NOMO-1 treated with dmso at 0.1 percent for 144 hours (cell line): ENCODE data around the gene NTRK3.
"Not testable (repeated sequence)": the region's sequence is repeated elsewhere in the genome, so short reads cannot be mapped to it uniquely, and the experiment has no call there.

ENCODE experiments used
- DNase-seq: peaks from one replicate; lab custom pipeline; 2025; ENCODE audit not compliant: unreplicated experiment; lab: John Stamatoyannopoulos, UW

Gene NTRK3

DNA sequence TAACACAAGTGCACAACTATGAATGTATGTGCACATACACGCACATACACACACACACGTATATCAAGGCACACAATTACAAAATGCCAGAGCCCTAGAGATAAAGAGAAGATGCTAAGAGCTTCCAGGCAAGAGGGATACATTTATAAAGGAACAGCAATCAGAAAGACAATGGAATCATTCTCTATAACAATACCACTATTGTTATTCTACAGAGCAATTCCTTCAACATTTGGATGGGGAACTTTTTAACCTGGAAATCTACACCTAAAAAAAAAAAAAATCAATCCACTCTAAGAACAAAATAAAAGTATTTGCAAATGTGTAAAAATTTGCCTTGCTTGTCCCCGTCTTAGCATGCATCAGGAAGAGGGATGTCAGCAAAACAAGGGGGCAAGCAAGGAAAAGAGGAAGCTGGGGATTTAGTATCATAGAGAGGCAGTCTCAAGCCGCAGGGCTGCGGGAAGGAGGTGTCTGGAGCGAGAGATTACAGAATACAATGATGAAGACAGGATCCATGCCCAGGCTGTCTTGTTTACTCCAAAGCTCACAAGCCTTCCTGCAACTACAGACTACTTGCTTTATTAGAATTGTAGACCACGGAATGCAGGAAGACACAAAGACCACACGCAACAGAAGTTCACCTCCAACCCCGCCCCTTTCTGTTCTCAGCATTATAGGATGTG is 220.2 kb downstream of the NTRK3 start:
- peak; percentile 27 for DNase-seq

DNA sequence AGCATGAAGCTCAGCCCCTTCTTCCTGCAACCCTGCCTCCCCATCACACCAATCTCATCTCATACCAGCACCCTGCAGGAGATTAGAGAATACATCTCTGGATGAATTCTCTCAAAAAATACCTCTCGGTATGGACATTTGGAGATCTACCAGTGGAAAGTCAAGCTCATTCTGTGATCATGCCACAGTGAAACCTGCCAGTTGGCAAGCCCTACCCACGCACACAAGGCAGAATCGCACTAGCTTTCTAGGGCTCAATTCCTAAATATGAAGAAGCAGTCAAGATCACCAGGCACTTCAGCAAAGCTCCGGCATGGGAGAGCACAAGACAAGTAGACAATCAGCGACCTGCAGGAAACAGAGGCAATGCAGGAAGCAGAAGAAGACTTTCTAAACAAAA is 221.2 kb downstream of the NTRK3 start:
- DNase-seq: no peak

DNA sequence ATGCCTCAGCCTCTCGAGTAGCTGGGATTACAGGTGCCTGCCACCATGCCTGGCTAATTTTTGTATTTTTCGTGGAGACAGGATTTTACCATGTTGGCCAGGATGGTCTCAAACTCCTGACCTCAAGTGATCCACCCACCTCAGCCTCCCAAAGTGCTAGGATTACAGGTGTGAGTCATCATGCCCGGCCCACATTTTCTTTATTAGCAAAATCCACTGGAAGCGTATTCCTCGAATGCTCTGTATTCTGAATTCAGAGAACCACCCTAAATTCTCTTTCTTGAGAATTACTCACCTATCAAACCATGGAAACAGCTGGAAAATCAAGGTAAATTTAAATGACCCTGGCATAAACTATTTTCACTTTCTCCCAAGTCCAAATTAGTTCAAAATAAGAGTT is 223.1 kb downstream of the NTRK3 start:
- DNase-seq: not testable (repeated sequence)

DNA sequence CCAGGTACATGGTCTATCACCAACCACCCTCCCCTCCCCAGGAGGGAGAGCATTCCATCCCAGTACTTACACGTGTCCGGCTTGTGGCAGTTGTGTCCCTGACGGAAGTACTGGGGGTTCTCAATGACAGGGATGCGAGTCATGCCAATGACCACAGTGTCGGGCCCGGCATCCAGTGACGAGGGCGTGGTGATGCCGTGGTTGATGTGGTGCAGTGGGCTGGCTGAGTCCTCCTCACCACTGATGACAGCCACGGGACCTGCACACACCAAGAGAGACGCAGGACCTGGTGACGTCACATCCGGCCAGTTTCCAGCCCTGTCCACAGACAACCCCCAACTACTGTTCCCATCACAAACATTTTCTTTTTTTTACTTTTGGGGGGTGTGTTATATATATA is 223.8 kb downstream of the NTRK3 start:
- DNase-seq: no peak

- DNase-seq: no peak
Observed at GRCh38 chr15:88031461-88031860, 225.1 kb downstream of the NTRK3 start.

GRCh38 chr15:88029696-88030095 is 226.8 kb downstream of the NTRK3 start:
- DNase-seq: no peak

DNA sequence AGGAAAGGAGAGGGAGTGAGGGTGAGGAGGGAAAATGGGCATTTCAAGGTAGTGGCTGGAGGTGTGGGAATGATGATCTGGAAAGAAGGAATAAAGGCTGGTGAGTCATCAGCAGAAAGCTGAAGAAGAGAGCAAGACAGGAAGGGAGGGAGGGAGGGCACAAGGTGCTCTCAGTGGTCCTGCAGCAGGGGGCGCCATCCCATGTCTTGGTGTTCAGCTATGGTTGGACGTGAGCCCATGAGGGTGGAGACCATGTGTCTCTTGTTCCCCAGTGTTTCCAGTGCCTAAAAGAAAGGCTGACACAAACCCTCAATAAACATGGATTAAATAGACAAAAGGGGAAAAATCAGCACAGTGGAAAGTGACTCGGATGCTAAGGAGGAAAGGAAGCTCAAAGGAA is 228.5 kb downstream of the NTRK3 start:
- DNase-seq: no peak

DNA sequence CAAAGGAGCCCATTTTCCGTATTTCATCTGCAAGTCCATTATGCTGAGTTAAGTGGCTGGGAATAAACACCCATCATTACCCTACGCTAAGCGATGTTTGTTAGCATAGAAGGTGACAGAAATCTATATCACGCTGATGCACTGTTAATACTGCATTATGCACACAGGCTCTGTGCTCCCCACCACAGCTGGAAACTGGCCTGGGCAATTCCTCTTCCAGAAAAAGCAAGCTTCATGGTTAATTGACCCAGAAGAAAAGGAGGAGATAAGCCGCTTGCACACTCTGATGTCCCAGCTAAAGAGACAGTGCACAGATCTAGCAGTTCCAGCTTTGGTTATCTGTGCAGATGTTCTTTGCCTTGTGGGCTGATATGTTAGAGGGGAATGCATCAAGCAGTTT is 232.6 kb downstream of the NTRK3 start:
- DNase-seq: no peak

DNA sequence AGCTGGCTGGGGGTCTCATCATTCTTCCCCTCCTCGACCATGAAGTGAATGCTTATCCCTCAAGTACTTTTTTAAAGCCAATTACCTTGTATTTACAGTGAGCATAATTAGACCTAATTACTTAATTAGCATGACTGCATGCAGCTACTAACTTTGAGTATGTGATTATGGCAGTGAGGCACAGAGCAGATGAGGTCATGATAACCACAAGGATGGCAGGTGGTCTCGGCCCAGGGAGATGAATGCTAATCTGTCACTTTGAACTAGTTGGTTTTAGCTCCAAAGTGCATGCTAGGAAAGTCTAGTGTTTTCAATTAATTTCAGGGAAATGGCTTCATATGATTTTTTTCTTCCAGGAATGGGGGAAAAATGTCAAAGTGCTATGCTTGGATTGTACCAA is 233.8 kb downstream of the NTRK3 start:
- no peak for DNase-seq

GRCh38 chr15:88021601-88022000 is 234.9 kb downstream of the NTRK3 start:
- no peak for DNase-seq

DNA sequence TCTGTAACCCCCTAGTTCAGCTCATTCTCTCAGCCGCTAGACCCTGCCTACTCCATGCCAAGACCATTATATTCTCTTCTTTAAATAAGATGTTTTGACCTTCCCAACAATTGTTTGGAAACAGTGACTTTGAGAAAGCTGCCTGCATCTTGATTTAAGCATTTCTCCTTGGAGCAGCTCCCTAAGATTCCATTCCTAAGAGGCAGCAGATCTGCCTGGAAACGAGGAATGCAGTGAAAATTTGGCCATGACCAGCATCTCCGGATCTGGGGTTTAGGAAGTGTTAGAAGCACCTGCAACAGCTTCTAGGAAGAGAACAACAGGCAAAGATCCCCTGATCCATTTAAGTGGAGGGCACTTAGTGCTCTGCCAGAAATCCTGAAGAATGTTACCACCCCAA is 235.7 kb downstream of the NTRK3 start:
- DNase-seq: no peak

- DNase-seq: no peak
Observed at GRCh38 chr15:88019656-88020055, 236.9 kb downstream of the NTRK3 start.

GRCh38 chr15:88018869-88019641 is 237.5 kb downstream of the NTRK3 start:
- DNase-seq: no peak

- no peak for DNase-seq
Observed at GRCh38 chr15:88017753-88018152, 238.8 kb downstream of the NTRK3 start.

- no peak for DNase-seq
Observed at GRCh38 chr15:88016406-88016805, 240.1 kb downstream of the NTRK3 start.

DNA sequence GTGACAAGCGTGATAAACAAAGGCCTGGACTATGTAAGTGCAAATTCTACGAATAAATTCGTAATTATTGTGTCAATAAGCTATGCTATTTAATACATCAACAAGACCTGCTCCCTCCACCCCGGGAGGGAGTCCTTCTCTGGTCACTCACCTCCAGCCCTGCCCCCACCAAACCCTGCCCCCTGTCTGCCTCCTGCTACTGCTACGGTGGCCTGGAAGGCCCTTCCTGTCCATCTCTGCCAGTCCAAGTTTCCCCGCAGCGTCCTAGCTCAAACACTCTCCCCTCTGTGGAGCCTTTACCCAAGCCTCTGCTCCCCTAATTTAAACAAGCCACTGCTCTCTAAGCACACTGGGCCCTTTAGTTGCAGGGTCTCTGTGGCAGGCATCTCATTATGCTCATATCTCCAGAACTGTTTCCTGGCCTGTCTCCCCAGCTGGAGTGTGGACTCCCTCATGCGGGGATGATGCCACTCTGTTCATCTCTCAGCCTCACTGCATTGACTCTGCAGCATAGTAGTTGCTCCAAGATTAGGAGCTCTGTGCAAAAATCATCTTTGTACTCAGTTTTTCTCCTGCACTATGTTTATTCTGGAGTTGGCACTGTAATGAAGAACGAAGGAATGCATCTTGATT is 241.2 kb downstream of the NTRK3 start:
- DNase-seq: no peak

DNA sequence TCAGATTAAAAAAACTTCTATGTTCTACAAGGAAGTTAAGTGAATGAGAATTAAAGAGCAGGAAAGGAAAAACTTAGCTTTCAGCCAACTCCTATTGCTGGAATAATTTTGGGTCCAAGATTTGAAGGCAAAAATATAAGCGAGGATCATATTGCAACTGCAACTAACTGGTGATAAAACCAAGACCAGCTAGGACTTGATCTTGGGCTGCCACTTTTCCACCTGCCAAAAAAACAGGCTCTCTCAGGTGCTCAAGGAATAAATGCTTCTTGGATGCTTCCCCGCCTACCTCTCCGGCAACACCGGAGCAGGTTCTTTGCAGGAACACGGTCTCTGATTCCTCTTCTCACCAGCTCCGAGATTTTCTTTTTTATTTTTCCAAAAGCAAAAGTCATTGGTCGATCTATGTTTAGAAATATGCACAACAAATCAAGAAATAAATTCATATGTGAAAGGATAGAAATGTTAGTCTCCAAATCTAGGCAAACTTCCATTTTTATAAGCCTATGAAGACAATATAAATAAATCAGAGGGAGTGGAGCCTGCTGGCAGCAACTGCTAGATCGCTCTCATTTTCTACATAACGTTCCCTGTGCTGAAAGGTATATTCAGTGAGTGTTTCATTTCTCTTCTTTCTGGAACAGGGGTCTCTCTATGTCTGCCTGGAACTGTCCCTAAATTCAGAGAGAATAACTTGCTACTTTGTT is 241.9 kb downstream of the NTRK3 start:
- DNase-seq: no peak

DNA sequence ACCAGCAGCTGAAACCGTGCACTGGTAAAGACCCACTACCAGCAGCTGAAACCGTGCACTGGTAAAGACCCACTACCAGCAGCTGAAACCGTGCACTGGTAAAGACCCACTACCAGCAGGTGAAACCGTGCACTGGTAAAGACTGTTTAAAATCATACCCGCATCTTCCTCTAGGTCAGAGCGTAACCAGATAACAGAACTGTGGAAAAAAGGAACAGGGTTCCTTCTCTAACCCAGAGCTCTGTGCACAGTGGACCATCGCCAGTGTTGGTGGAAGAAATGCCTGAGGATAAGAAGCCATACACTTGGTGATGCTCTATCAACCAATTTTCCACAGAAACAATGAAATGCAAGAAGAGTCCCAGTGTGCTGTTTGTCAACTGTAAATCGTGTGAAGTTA is 243.4 kb downstream of the NTRK3 start:
- no peak for DNase-seq

GRCh38 chr15:88012688-88013087 is 243.9 kb downstream of the NTRK3 start:
- DNase-seq: no peak

GRCh38 chr15:88012233-88012632 is 244.3 kb downstream of the NTRK3 start:
- DNase-seq: no peak

DNA sequence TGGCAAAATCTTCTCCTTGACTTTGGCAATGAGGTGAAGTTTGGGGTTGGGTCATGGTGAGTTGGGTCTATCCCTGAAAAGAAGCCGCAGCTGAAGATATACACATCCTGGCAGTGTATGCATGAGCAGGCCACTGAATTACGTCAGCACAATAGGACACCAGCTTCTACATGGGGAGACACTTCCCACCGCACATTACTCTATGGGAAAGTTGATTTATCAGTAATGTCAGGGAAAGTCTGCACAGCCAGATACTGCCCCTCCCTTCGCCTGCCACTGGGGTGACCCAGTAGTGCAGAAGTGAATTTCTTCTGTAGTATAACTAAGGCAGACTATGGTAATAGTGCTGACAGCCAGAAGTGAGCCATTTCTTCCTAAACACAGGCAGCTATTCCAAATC is 245.0 kb downstream of the NTRK3 start:
- DNase-seq: no peak

- no peak for DNase-seq
Observed at GRCh38 chr15:88006146-88006545, 250.4 kb downstream of the NTRK3 start.
